Temporal lobe (tissue), 1 donor: ENCODE results near the gene CAPRIN2. TPM values are rescaled to one million over a fixed set of nuclear protein-coding genes. Genes with fewer than 3 reads are reported as not detected.

Experiments
- total RNA-seq: library from RNA; depleted of rRNA; stranded (reverse); fragments of >200 nt; gene quantifications from one replicate; pipeline ENCODE4 v1.2.3, GENCODE V29; 2014

The CAPRIN2 gene
- total RNA-seq, 1 donor from 2014 or later, result 31.5 TPM

Other genes starting within 250 kb of the CAPRIN2 start
- gene IPO8, start 59.1 kb downstream of the CAPRIN2 start, total RNA-seq, result 35.2 TPM
- 5.7 TPM for gene TSPAN11, start 171.8 kb upstream of the CAPRIN2 start, total RNA-seq